SK-N-MC (cell line): Measurements from ENCODE around the gene CINP.

Experiments used
- EZH2 ChIP-seq: fragments of 200-600 bp; sonication (generic); IDR thresholded peaks from one replicate; pipeline ENCODE4 v1.6.1; 2017; ENCODE audit warnings: antibody characterized with exemption
- FOXP2 ChIP-seq: optimal IDR thresholded peaks from 2 replicates; pipeline ENCODE3; 2011; ENCODE audit warnings: mild to moderate bottlenecking, moderate library complexity; ENCODE audit not compliant: insufficient read depth; ENCODE audit errors: extremely low read length, control extremely low read depth
- POLR2AphosphoS5 ChIP-seq: IDR thresholded peaks from 2 replicates; pipeline ENCODE4 v1.6.1; 2012; ENCODE audit warnings: mild to moderate bottlenecking, low read depth, low read length, borderline replicate concordance

GRCh38 chr14:102335163-102335562 lies 27.5 kb downstream of the CINP start:
- TF ChIP-seq FOXP2 (no peak), POLR2AphosphoS5 (no peak), EZH2 (no peak)
